ENCODE data around the gene NKX2-8.

The NKX2-8 gene

DNA sequence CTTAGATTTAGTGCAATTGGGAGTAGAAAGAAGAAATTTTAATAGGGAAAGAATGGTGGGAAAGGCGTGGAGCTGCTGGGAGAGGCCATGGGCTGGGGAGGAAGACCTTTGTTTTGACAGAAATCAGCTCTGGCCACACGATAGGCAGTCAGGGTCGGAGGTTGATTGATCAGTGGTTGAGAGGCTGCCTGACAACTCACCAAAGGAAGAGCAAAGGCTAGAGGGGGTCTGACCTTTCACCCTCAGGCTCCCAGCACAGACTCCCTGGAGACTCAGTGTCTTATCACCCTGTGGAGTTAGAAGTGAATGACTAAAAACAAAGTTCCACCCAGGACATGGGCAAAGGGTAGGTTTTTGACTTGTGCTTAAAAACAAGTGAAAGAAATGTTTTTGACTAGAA lies 18.0 kb upstream of the NKX2-8 start:
- Histone ChIP-seq H3K27me3 (ENCODE audit: control insufficient read depth, insufficient read depth, low read length) (peaks cover 24% of the 10 kb centered on the region), H3K36me3 (ENCODE audit: control insufficient read depth, insufficient read depth, low read length) (no peaks in the 10 kb centered on the region), H3K27ac (ENCODE audit: low read depth, low read length) (peak overlapping the region; percentile 46), H3K4me1 (ENCODE audit: control insufficient read depth, insufficient read depth, low read length) (peaks cover 10% of the 10 kb centered on the region; the same call in 1 of the 2 replicates), H3K9ac (ENCODE audit: low read depth, low read length) (no peak overlapping the region), H3K4me3 (ENCODE audit: low read depth, low read length) (no peak overlapping the region), H3K9me3 (ENCODE audit: control insufficient read depth, insufficient read depth, low read length) (no peaks in the 10 kb centered on the region)

DNA sequence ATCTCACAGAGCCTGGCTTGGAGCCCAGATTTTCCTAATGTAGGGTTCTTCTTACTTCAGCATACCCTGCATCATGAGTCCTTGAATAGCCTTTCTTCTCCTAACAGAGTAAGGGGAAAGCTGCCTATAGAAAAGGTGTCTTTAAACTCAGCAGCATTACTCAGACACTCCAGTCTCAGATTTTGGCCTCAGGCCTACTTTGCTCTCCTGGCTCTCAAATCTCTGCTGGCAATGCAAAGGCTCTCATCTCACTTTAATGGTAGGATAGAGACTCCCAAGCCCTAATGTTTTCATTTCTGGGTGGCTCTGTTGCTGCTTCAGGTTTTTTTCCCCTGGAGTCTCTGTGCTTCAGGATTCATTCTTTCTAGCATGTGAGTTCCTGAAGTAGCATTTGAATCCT lies 9.1 kb upstream of the NKX2-8 start:
- Histone ChIP-seq H3K4me1 (ENCODE audit: control insufficient read depth, insufficient read depth, low read length) (peaks cover 5% of the 10 kb centered on the region; the same call in 1 of the 2 replicates), H3K9me3 (ENCODE audit: control insufficient read depth, insufficient read depth, low read length) (no peaks in the 10 kb centered on the region), H3K4me3 (ENCODE audit: low read depth, low read length) (no peak overlapping the region), H3K9ac (ENCODE audit: low read depth, low read length) (no peak overlapping the region), H3K36me3 (ENCODE audit: control insufficient read depth, insufficient read depth, low read length) (no peaks in the 10 kb centered on the region), H3K27ac (ENCODE audit: low read depth, low read length) (no peak overlapping the region), H3K27me3 (ENCODE audit: control insufficient read depth, insufficient read depth, low read length) (peaks cover 99% of the 10 kb centered on the region)

DNA sequence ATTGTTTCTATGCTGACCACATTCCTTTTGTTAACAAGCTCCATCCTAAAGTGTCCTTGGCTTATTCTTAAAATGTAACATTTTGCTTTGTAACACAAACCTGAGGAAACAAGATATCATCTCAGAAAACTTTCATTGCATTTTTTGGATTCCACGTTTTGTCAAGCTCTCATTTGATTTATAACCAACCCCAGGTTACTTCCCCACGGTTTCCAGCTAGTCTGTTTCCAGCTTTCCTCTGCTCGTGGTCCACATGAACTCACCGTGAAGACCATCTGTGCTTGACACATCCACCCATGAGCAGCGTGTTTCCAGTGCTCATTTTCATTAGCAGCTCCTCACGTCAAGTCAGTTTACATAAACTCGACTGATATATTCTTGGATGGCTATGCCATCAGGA lies 6.4 kb upstream of the NKX2-8 start:
- H3K36me3 ChIP-seq (ENCODE audit: control insufficient read depth, insufficient read depth, low read length): no peaks in the 10 kb centered on the region
- no peak overlapping the region for H3K27ac ChIP-seq (ENCODE audit: low read depth, low read length)
- H3K4me3 ChIP-seq (ENCODE audit: low read depth, low read length): no peak overlapping the region
- H3K4me1 ChIP-seq (ENCODE audit: control insufficient read depth, insufficient read depth, low read length): peaks cover 6% of the 10 kb centered on the region; the same call in 1 of the 2 replicates
- H3K9ac ChIP-seq (ENCODE audit: low read depth, low read length): no peak overlapping the region
- peaks cover 100% of the 10 kb centered on the region for H3K27me3 ChIP-seq (ENCODE audit: control insufficient read depth, insufficient read depth, low read length)
- no peaks in the 10 kb centered on the region for H3K9me3 ChIP-seq (ENCODE audit: control insufficient read depth, insufficient read depth, low read length)

DNA sequence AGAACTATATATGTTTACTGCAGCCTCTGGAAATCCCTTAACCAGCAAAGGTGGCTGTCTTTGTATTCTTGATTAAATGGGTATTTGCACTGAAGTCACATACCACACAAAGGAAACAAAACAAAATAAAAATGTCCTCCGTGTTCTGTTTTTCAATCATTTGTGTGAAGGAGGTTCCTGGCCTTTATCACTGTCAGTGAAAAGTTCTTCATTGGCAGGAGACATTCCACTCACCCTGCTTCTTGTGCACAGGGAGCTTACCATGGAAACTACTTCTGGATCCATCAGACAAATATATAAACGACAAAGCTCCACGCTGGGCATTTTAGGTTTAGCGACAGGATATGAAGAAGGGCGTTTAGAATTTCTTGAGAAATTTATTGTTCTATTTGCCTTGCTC lies 5.7 kb upstream of the NKX2-8 start:
- Histone ChIP-seq H3K27ac (ENCODE audit: low read depth, low read length) (no peak overlapping the region), H3K9me3 (ENCODE audit: control insufficient read depth, insufficient read depth, low read length) (no peaks in the 10 kb centered on the region), H3K27me3 (ENCODE audit: control insufficient read depth, insufficient read depth, low read length) (peaks cover 100% of the 10 kb centered on the region), H3K4me1 (ENCODE audit: control insufficient read depth, insufficient read depth, low read length) (peaks cover 12% of the 10 kb centered on the region; the same call in 1 of the 2 replicates), H3K9ac (ENCODE audit: low read depth, low read length) (no peak overlapping the region), H3K4me3 (ENCODE audit: low read depth, low read length) (no peak overlapping the region), H3K36me3 (ENCODE audit: control insufficient read depth, insufficient read depth, low read length) (no peaks in the 10 kb centered on the region)

DNA sequence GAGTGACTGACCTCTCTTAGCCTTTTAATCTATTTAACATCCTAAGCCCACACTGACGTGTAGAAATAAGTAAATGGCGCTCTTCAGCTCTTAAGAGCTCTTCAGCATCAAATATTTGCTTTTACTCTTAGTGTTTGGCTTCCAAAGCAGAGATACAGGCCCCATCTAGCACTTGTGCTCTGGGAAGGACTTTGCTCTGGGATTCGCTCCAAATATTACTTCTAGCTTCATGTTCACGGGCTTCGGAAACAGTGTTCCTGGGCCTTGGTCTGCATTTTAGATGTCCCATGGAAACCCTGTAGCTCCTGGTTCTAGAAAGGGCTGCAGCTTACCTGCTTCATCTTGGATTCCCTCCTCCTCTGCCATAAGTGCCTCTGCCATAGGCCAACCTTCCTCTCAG lies 2.7 kb upstream of the NKX2-8 start:
- peaks cover 10% of the 10 kb centered on the region; the same call in 1 of the 2 replicates for H3K4me1 ChIP-seq (ENCODE audit: control insufficient read depth, insufficient read depth, low read length)
- no peak overlapping the region for H3K9ac ChIP-seq (ENCODE audit: low read depth, low read length)
- no peak overlapping the region for H3K4me3 ChIP-seq (ENCODE audit: low read depth, low read length)
- no peak overlapping the region for H3K27ac ChIP-seq (ENCODE audit: low read depth, low read length)
- H3K27me3 ChIP-seq (ENCODE audit: control insufficient read depth, insufficient read depth, low read length): peaks cover 100% of the 10 kb centered on the region
- H3K36me3 ChIP-seq (ENCODE audit: control insufficient read depth, insufficient read depth, low read length): no peaks in the 10 kb centered on the region
- H3K9me3 ChIP-seq (ENCODE audit: control insufficient read depth, insufficient read depth, low read length): no peaks in the 10 kb centered on the region

DNA sequence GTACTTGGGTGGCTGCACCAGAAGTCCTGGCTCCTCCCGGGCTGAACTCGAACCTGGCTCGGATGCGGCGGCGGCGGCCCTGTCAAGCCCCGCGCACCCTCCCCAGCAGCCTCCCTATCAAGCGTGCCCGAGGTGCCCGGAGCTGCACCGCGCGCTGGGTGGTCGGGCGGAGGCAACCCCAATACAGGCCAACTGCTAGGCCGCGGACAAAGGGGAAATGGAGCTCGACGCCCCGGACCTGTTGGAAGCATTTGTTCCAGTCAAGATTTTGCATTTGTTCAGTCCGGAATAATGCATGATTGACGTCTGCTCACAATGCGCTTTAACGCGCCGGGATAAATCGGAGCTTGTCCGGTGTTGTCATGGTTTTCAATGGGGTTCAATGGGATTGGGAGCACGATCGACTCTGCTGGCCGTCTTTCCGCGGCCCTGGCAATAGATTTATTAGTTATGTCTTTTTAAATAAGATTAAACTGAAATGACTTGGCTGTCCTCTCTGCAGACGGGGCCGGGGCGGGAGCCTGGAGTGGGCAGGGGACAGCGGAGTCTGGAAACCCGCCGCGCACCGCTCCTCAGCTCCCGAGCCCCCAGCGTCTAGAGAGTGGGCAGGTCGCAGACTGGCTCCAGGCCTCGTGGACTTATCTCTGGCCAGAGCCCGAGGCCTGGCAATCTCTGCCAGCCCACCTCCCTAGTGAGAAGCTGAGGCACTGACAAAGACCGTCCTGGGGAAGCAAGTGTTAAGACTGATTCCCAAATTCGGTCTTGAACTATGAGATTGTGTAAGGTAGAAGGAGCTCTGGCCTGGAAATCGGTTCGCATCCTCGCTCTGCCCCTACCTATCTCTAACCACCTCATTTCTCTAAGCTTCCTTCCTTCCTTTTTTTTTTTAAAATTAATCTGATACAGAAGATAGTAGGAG lies 1.7 kb upstream of the NKX2-8 start:
- peaks cover 100% of the 10 kb centered on the region for H3K27me3 ChIP-seq (ENCODE audit: control insufficient read depth, insufficient read depth, low read length)
- no peaks in the 10 kb centered on the region for H3K9me3 ChIP-seq (ENCODE audit: control insufficient read depth, insufficient read depth, low read length)
- no peak overlapping the region for H3K27ac ChIP-seq (ENCODE audit: low read depth, low read length)
- peaks cover 18% of the 10 kb centered on the region for H3K4me1 ChIP-seq (ENCODE audit: control insufficient read depth, insufficient read depth, low read length)
- H3K36me3 ChIP-seq (ENCODE audit: control insufficient read depth, insufficient read depth, low read length): no peaks in the 10 kb centered on the region
- no peak overlapping the region for H3K4me3 ChIP-seq (ENCODE audit: low read depth, low read length)
- H3K9ac ChIP-seq (ENCODE audit: low read depth, low read length): no peak overlapping the region

DNA sequence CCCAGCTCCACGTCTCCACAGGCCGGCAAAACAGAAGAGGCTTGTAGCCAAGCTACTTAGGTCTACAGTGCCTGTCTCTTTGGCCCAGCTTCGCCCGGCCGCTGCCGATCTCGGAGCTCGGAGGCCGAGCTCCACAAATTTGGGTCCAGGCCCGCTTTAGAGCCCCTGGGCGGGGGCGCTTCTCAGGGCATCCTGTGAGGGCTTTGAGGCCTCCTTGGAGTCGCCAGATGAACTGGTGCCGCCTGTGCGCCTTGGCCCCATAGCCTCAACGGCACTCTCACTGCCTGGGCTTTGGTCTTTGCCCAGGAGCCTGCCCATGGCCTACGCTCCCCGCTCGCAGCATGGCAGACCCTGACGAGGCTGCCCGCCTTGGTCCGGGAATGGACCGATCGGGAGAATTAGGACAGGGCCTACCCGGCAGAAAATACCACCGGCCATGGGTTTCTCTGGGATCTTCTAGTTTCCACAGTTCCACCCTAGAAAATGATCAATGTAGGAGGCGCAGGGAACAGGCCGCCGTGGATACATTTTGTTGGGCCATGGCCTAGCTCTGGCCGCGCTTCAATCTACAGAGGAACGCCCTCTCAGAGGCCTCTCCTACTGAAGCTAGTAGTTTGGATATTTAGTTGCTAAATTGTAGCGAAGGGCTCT lies 953 bp upstream of the NKX2-8 start:
- H3K27me3 ChIP-seq (ENCODE audit: control insufficient read depth, insufficient read depth, low read length): peaks cover 100% of the 10 kb centered on the region

DNA sequence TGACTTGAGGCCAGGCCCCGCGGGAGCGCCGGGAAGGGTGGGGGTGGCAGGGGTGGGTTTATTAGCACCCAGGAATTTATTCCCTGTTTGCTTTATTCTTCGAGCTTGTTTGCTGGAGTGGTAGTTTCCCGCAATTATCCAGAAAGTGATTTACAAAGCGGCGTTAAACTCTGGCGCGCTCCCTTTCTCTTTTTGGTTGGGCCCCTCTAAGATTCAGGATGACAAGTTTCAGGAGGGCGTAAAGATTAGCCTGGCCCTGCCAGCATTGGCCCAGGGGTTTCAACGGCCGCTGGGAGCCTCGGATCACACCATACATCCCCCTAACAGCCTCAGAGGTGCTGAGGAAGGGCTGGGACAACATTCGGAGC lies 444 bp upstream of the NKX2-8 start:
- no peak overlapping the region for H3K9ac ChIP-seq (ENCODE audit: low read depth, low read length)
- no peaks in the 10 kb centered on the region for H3K9me3 ChIP-seq (ENCODE audit: control insufficient read depth, insufficient read depth, low read length)
- H3K4me1 ChIP-seq (ENCODE audit: control insufficient read depth, insufficient read depth, low read length): peaks cover 18% of the 10 kb centered on the region
- H3K27ac ChIP-seq (ENCODE audit: low read depth, low read length): no peak overlapping the region
- no peak overlapping the region; the same call in 1 of the 2 replicates for H3K4me3 ChIP-seq (ENCODE audit: low read depth, low read length)
- H3K27me3 ChIP-seq (ENCODE audit: control insufficient read depth, insufficient read depth, low read length): peaks cover 100% of the 10 kb centered on the region
- no peaks in the 10 kb centered on the region for H3K36me3 ChIP-seq (ENCODE audit: control insufficient read depth, insufficient read depth, low read length)

More for the DNA sequence above, 953 bp upstream of the NKX2-8 start:
- Histone ChIP-seq H3K4me1 (ENCODE audit: control insufficient read depth, insufficient read depth, low read length) (peaks cover 18% of the 10 kb centered on the region), H3K36me3 (ENCODE audit: control insufficient read depth, insufficient read depth, low read length) (no peaks in the 10 kb centered on the region), H3K27ac (ENCODE audit: low read depth, low read length) (no peak overlapping the region), H3K4me3 (ENCODE audit: low read depth, low read length) (no peak overlapping the region), H3K9me3 (ENCODE audit: control insufficient read depth, insufficient read depth, low read length) (no peaks in the 10 kb centered on the region), H3K9ac (ENCODE audit: low read depth, low read length) (no peak overlapping the region)

DNA sequence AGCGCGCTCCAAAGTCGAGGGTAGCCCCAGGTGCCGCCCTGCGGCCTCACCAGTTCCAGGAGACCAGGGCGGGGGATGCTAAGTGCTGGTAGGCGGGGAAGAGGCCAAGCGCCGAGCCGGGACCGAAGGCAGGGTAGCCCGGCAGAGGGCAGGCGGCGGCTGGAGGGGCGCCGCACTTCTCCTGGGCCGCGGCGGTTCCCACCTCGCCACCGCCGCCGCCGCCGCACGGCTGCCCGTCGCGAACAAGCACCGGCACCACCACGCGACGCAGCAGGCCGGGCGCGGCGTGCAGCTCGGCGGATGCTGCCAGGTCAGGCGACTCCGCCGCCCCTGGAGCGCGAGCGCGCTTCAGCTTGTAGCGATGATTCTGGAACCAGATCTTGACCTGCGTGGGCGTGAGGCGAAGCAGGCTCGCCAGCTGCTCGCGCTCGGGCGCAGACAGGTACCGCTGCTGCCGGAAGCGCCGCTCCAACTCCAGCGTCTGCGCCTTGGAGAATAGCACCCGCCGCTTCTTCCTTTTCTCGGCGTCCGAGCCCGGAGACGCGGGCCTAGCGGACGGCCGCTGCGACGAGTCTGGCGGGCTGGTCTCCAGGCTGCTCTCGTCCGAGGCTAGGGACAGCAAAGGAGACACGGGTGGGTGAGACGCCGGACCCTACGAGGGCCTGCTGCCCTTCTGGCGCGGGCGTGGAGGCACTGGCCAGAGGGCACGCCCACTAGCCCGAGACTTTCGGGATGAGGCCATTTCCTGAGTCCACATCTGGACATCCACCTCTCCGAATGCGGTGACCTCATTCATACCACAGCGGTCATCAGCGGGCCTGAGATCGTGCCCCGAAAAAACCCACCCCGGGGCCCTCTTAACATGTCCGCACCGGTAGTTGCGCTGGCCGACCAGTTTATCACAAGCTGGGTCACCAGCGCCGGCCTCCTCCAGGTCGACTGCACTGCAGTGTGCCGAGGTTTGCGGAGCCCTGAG lies 1.3 kb downstream of the NKX2-8 start:
- no peak overlapping the region for H3K9ac ChIP-seq (ENCODE audit: low read depth, low read length)
- H3K27ac ChIP-seq (ENCODE audit: low read depth, low read length): no peak overlapping the region
- H3K4me1 ChIP-seq (ENCODE audit: control insufficient read depth, insufficient read depth, low read length): peaks cover 18% of the 10 kb centered on the region
- peak overlapping the region; percentile 53 for H3K4me3 ChIP-seq (ENCODE audit: low read depth, low read length)
- H3K27me3 ChIP-seq (ENCODE audit: control insufficient read depth, insufficient read depth, low read length): peaks cover 100% of the 10 kb centered on the region
- H3K36me3 ChIP-seq (ENCODE audit: control insufficient read depth, insufficient read depth, low read length): no peaks in the 10 kb centered on the region
- H3K9me3 ChIP-seq (ENCODE audit: control insufficient read depth, insufficient read depth, low read length): no peaks in the 10 kb centered on the region

DNA sequence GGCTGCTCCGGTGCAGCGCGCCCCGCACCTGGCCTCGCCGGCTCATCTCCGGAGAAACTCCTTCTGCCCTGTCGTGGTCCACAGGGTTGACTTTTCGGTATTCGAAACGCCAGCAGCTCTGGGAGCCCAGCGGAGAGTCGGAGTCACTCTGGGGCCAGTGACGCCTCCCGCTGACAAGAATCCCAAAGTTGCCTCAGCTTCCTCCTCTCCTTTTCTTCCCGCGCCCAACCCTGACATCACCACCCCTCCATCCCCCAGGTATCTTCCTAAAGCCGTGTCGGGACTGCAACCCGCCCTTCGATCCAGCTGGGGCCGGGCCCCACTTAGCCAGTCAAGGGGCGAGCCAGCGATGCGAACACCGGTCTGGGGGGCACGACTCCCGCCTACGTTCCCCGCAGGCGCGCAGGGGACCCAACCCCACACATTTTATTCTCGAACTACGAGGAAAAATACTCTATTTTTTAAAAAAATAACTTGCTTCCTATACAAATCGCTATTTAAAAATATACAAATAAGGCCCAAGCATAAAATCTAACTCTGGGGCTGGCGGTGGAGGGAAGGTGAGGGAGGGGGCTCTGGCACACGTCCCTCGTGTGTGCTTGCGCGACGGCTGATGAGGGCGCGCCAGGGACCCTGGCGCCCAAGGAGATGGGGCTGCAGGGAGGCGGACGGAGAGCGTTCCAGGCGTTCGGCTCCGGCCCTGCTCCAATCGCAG lies 2.1 kb downstream of the NKX2-8 start:
- H3K27me3 ChIP-seq (ENCODE audit: control insufficient read depth, insufficient read depth, low read length): peaks cover 100% of the 10 kb centered on the region

More for the DNA sequence above, 2.1 kb downstream of the NKX2-8 start:
- peak overlapping the region; percentile 53; the same call in 1 of the 2 replicates for H3K4me3 ChIP-seq (ENCODE audit: low read depth, low read length)
- no peak overlapping the region for H3K27ac ChIP-seq (ENCODE audit: low read depth, low read length)
- peaks cover 18% of the 10 kb centered on the region for H3K4me1 ChIP-seq (ENCODE audit: control insufficient read depth, insufficient read depth, low read length)
- H3K9ac ChIP-seq (ENCODE audit: low read depth, low read length): no peak overlapping the region
- H3K36me3 ChIP-seq (ENCODE audit: control insufficient read depth, insufficient read depth, low read length): no peaks in the 10 kb centered on the region
- H3K9me3 ChIP-seq (ENCODE audit: control insufficient read depth, insufficient read depth, low read length): no peaks in the 10 kb centered on the region
